ENCODE data around the gene OR6X1.

OR6X1 gene, protein sequence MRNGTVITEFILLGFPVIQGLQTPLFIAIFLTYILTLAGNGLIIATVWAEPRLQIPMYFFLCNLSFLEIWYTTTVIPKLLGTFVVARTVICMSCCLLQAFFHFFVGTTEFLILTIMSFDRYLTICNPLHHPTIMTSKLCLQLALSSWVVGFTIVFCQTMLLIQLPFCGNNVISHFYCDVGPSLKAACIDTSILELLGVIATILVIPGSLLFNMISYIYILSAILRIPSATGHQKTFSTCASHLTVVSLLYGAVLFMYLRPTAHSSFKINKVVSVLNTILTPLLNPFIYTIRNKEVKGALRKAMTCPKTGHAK

DNA sequence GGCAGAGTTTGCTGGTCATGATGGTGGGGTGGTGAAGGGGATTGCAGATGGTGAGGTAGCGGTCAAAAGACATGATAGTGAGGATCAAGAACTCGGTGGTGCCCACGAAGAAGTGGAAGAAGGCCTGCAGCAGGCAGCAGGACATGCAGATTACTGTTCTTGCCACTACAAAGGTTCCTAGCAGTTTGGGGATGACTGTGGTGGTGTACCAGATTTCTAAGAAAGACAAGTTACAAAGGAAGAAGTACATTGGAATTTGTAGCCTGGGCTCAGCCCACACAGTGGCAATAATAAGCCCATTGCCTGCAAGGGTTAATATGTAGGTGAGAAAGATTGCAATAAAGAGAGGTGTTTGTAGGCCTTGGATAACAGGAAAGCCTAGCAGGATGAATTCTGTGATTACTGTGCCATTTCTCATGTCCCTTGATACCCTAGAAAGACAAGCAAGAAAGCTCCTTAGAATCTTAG, at the start of gene OR6X1:
TSS of gene OR6X1 (minus strand) at position 418 of the 468 bp plus-strand sequence. CDS start at position 418, 0 bp downstream.
- ATAC-seq = no peak
- DNase-seq = no peak

DNA sequence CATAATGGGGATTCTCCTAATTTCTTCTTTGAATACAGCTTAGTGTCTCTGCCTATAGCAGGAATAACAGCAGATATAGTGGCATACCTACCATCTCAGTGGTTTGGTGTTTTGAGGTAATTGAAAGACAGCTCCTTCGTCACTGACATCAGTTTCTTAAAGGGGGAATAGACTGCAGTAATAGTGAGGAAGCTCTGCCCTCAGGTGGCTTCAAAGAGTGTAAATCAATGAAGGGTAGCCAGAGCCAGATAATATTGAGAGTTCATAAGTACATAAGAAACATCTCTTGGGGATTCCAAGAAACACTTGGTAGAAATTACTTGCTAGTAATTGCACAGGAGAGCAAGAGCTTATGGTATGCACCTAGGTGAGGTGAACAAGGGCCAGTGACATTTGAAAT, 47.4 kb upstream of the OR6X1 start:
- no peak for DNase-seq
- no peak for ATAC-seq

DNA sequence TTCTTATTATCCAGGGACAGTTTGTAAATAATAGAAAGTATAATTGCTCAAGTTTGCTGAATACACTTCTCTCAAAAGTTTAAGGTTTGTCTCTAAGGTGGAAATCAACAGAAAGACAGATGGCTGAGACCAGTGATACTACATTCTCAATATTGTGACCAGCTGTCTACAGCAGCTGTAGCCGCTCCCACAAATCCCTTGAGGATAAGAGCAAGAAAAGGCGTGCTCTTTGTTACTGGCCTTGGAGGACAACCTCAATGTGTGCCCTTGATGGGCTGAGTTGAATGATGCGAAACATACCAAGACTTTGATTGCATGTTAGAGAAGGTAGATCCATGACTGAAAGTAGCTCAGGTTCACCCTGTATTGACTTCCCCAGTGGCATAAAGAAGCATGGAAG, 45.7 kb upstream of the OR6X1 start:
- ATAC-seq = no peak
- DNase-seq = no peak

DNA sequence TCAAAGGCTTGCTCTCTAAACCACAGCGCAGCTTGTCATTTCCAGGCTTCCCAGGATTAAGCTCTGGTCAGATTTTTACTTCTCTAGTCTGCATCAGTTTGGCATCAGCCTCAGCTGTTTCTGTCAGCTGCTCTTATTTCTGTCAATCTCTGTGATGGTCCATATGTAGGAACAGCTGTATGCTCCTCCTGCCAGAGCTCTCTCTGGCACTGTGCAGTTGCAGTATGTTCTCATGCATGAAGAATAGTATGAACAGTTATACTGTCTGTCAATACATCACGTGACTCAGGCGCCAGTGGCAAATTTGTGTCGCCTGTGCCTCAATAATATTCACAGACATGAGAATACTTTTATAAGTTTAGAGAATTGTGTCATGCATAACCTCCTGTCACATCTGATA, 45.1 kb upstream of the OR6X1 start:
- ATAC-seq = no peak
- no peak for DNase-seq

DNA sequence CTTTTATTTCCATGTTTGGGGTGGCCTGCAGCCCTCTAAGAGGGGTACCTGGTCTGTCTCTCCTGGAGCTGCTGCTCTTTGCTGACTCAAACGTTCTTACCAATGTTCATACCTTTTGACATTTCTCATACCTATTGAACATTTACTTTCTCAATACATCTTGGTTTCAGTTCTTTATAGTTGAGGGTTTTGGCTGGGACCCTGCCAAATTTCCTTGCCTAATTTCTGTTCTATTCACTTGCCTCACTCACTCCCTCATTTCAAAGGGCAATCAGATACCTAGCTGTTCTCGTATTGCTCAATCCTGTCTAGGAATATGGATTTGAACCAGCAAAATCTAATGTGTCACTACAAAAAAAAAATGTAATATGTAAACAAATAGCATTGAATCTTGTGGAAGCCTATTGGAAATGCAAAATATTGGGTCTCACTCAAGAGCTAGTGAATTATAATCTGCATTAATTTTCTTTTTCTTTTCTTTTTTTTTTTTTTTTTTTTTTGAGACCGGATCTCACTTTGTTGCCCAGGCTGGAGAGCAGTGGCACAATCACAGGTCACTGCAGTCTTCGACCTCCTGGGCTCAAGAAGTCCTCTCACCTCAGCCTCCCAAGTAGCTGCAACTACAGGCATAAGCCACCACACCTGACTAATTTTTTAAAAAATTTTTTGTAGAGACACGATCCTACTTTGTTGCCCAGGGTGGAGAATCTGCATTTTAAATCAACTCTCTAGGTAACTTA, 44.4 kb upstream of the OR6X1 start:
- no peak for ATAC-seq

GRCh38 chr11:123798079-123798478, 43.8 kb upstream of the OR6X1 start:
- ATAC-seq = no peak
- DNase-seq = no peak

More for the DNA sequence above, 44.4 kb upstream of the OR6X1 start:
- no peak for DNase-seq

DNA sequence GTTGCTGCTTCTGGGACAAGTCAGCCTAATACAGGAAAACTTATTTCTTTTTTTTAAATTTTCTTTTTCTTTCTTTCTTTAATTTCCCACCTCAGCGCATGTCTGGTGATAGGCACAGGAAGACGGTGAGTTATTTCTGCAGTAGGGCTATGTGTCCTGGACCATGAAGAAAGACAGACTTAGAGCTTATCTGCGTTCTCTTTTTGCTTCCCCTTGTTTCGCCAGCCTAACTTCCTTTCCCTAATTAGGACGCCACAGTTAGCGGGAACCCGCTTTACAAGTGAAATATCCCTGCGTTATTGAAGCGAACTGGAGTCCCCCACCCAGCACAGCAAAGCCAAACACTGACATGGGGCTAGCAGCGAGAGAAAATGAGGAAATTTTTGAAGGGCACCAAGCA, 43.2 kb upstream of the OR6X1 start:
- DNase-seq (no peak), ATAC-seq (no peak)

GRCh38 chr11:123797114-123797513, 42.8 kb upstream of the OR6X1 start:
- DNase-seq = no peak
- no peak for ATAC-seq

- no peak for DNase-seq
- no peak for ATAC-seq
These were observed 41.9 kb upstream of the OR6X1 start for GRCh38 chr11:123796226-123796625.

- no peak for DNase-seq
- no peak for ATAC-seq
These were observed 29.2 kb upstream of the OR6X1 start for GRCh38 chr11:123783536-123783935.

DNA sequence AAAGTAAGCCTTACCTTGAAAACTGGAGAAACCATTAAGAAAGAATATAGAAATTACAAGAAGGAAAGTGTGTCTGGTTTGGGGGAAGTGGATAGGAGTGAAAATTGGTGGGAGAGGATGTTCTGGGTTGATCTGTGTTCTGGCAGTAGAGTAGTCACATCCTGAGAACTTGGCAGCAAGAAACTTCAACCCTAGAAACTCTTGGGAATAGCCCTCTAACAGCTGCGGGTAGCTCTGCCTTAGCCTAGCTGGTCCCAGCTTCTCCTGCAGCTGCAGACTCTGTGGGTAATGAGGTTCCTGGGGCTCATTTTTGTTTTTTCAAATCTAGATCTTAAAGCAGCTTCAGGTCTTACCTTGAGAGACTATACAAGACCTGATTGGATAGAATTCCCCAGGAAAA, 24.2 kb upstream of the OR6X1 start:
- DNase-seq = no peak
- no peak for ATAC-seq

GRCh38 chr11:123775715-123776549, 21.6 kb upstream of the OR6X1 start:
- ATAC-seq = no peak

GRCh38 chr11:123775289-123775688, 21.0 kb upstream of the OR6X1 start:
- ATAC-seq (no peak), DNase-seq (no peak)

More at GRCh38 chr11:123775715-123776549, 21.6 kb upstream of the OR6X1 start:
- DNase-seq = no peak

DNA sequence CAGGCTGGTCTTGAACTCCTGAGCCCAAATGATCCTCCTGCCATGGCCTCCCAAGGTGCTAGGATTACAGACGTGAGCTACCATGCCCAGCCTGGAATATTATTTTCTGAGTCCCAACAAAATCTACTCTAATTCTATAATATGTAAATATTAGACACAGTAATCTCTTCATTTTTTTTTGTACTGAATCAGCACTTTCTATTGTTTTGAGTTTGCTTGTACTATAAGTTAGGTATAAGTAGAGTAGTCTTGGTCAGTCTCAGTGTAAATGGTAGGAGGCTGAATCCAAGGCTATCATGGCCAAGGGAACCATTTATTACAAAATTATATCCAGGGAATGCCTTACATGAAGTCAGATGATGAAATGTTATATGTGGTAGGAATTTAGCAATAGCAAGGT, 19.6 kb upstream of the OR6X1 start:
- ATAC-seq (no peak), DNase-seq (no peak)

GRCh38 chr11:123773026-123773425, 18.7 kb upstream of the OR6X1 start:
- ATAC-seq = no peak

DNA sequence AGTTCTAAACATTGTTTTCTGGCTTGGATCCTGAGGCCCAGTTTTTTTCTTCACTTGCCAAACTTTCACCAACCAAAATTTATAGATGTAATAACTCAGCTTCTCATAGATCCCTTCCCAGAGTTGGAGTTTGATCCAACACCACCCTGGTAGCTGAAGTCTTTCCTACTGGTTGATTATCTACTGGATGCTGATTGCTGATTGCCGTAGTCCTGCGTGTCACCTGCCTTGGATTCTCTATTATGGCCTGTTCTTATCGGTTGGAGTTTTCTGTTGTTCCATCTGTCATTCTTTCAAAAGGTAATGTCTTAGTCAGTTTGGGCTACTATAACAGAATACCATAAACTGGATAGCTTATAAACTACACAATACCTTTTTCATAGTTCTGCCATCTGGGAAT, 17.3 kb upstream of the OR6X1 start:
- no peak for ATAC-seq

More at GRCh38 chr11:123773026-123773425, 18.7 kb upstream of the OR6X1 start:
- no peak for DNase-seq

DNA sequence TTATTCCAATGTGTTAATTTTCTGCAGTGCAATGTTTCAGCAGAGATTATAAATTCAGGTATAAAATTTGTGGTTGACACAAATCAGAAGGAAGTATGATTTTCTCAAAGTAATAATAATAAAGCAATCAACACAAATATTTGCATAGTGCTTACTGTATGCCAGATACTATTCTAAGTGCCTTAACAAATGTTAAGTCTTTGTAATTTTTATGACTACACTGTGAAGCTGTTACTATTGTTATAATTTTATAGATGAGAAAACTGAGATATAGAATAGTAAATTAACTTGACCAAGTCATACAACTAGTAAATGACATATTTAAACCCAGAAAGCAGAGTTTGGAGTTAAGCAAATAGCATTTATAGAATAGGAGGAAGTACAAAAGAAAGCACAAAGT, 16.4 kb upstream of the OR6X1 start:
- ATAC-seq (no peak), DNase-seq (no peak)

More for the DNA sequence above, 17.3 kb upstream of the OR6X1 start:
- DNase-seq = no peak

DNA sequence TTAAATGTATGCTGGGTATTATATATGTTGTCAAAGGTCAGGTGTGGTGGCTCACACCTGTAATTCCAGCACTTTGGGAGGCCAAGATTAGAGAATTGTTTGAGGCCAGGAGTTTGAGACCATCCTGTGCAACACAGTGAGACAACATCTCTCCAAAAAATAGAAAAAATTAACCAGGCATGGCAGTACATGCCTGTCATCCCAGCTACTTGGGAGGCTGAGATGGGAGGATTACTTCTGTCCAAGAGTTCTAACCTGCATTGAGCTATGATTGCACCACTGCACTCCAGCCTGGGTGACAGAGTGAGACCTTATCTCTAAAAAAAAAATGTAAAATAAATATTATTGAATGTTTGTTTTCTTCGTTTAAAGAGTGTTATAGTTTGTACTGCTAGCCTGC, 11.3 kb upstream of the OR6X1 start:
- DNase-seq (no peak), ATAC-seq (no peak)

DNA sequence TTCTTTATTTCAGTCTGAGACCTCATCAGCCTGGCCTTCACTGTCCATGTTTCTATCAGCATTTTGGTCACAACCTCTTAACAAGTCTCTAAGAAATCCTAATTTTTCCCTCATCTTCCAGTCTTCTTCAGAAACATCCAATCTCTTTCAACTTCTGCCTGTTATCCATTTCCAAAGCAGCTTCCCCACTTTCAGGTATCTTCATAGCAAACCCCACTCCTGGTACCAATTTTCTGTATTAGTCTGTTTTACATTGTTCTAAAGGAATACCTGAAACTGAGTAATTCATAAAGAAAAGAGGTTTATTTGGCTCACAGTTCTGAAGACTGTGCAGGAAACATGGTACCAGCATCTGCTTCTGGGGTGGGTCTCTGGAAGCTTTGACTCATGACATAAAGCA, 8.1 kb upstream of the OR6X1 start:
- ATAC-seq = no peak
- no peak for DNase-seq

DNA sequence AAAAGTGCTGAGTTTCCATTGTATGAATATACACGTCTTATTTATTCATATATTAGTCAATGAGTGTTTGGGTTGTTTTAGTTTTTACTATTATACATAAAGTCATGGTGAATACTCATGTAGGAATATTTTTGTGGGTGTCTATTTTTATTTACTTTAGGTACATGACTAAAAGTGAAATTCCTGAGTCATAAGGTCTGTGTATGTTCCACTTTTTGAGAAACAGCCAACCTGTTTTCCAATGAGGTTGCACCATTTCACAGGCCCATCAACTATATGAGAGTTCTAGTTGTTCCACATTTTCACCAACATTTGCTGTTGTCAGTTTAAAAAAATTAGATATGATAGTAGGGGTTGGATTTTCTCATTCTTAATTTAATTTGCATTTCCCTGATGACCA, 6.6 kb upstream of the OR6X1 start:
- ATAC-seq = no peak
- DNase-seq = no peak

DNA sequence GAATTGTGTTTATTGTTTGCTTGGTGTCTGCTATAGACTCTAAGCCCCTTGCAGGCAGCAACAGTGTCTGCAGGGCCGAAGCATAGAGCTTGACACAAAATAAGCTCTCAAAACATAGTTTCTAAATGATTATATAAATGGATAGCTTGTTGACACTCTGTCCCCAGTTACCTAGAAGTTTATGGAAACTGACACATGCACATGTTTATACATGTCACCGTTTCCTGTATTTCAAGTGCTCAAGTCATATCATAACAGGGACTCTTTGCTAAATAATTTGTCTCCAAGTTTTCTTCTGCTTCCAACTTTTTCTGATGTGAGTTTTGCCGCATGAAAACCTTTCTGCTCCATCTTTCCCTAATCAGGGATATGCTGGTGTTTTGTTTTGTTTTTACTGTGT, 3.7 kb upstream of the OR6X1 start:
- DNase-seq (no peak), ATAC-seq (no peak)

DNA sequence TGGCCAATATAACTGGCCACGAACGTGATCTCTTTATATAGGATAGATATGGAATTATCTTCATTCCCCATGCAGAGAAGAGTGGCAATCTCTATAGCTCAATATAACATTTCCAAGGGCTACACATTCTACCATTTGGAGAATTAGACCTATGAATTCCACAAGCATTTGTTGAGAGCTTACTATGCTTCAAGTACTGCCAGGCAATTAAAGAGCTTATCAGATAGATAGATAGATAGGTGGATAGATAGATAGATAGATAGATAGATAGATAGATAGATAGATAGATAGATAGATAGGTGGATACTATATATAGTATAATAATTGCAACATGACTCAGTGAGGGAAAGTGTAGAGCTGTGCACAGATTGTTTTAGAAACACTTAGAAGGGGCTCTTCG, 1.5 kb upstream of the OR6X1 start:
- ATAC-seq = no peak
- DNase-seq = no peak

GRCh38 chr11:123755344-123755743, 1.0 kb upstream of the OR6X1 start:
- DNase-seq (no peak), ATAC-seq (no peak)
